NOMO-1 treated with dmso at 0.1 percent for 144 hours (cell line): ENCODE measurements around the gene FAM228A.
"Not testable (repeated sequence)": the region's sequence is repeated elsewhere in the genome, so short reads cannot be mapped to it uniquely, and the experiment has no call there.

Experiments used
- DNase-seq: peaks from one replicate; lab custom pipeline; 2025; ENCODE audit not compliant: unreplicated experiment; lab: John Stamatoyannopoulos, UW

Gene FAM228A

GRCh38 chr2:24174851-24175277, at the start of gene FAM228A:
TSS of gene FAM228A (plus strand) at chr2:24175053. CDS start at chr2:24175481, 428 bp downstream.
- DNase-seq, result no peak

GRCh38 chr2:24125956-24126355, 48.9 kb upstream of the FAM228A start:
- no peak for DNase-seq

GRCh38 chr2:24132543-24132942, 42.3 kb upstream of the FAM228A start:
- no peak for DNase-seq

- not testable (repeated sequence) for DNase-seq
Observed at GRCh38 chr2:24140305-24140704, 34.5 kb upstream of the FAM228A start.

- DNase-seq, result no peak
Observed at GRCh38 chr2:24147364-24147763, 27.5 kb upstream of the FAM228A start.

- DNase-seq, result no peak
Observed at GRCh38 chr2:24152413-24153197, 22.2 kb upstream of the FAM228A start.

GRCh38 chr2:24153478-24153877, 21.4 kb upstream of the FAM228A start:
- no peak for DNase-seq

GRCh38 chr2:24158131-24158530, 16.7 kb upstream of the FAM228A start:
- DNase-seq, result no peak

GRCh38 chr2:24159708-24160107, 15.1 kb upstream of the FAM228A start:
- no peak for DNase-seq

- no peak for DNase-seq
Observed at GRCh38 chr2:24160761-24161160, 14.1 kb upstream of the FAM228A start.

- DNase-seq, result no peak
Observed at GRCh38 chr2:24162494-24162893, 12.4 kb upstream of the FAM228A start.

- DNase-seq, result peak; percentile 31
Observed at GRCh38 chr2:24163186-24163585, 11.7 kb upstream of the FAM228A start.

- DNase-seq, result no peak
Observed at GRCh38 chr2:24163601-24164000, 11.3 kb upstream of the FAM228A start.

- DNase-seq, result peak; percentile 42
Observed at GRCh38 chr2:24164416-24164973, 10.4 kb upstream of the FAM228A start.

GRCh38 chr2:24169023-24169422, 5.8 kb upstream of the FAM228A start:
- no peak for DNase-seq

- no peak for DNase-seq
Observed at GRCh38 chr2:24175631-24176187, 856 bp downstream of the FAM228A start.

GRCh38 chr2:24176326-24176725, 1.5 kb downstream of the FAM228A start:
- no peak for DNase-seq

GRCh38 chr2:24179683-24180082, 4.8 kb downstream of the FAM228A start:
- no peak for DNase-seq

- no peak for DNase-seq
Observed at GRCh38 chr2:24181849-24182248, 7.0 kb downstream of the FAM228A start.

- DNase-seq, result no peak
Observed at GRCh38 chr2:24182507-24182906, 7.7 kb downstream of the FAM228A start.

- DNase-seq, result no peak
Observed at GRCh38 chr2:24183366-24184069, 8.7 kb downstream of the FAM228A start.

GRCh38 chr2:24189551-24189950, 14.7 kb downstream of the FAM228A start:
- no peak for DNase-seq
